HFFc6 (cell line): ENCODE measurements around the gene MARCHF3. TPM values are rescaled to one million over a fixed set of nuclear protein-coding genes. Genes with fewer than 3 reads are reported as not detected.

ENCODE experiments used
- DNase-seq: peaks from one replicate; pipeline ENCODE4 v3.0.0-alpha.2; 2018
- H3K27ac Mint-ChIP-seq: 2 replicates; pipeline ENCODE4 v1.8.0; 2020; ENCODE audit warnings: mild to moderate bottlenecking, mixed read lengths
- H3K27me3 Mint-ChIP-seq: 2 replicates; pipeline ENCODE4 v1.8.0; 2021; ENCODE audit warnings: mild to moderate bottlenecking, moderate library complexity, mixed read lengths; ENCODE audit not compliant: insufficient read depth
- H3K36me3 Mint-ChIP-seq: 2 replicates; pipeline ENCODE4 v1.8.0; 2021; ENCODE audit warnings: low read depth, mixed read lengths
- H3K4me1 Mint-ChIP-seq: 2 replicates; pipeline ENCODE4 v1.8.0; 2020; ENCODE audit warnings: low read depth, mixed read lengths
- H3K4me3 Mint-ChIP-seq: 2 replicates; pipeline ENCODE4 v1.8.0; 2020; ENCODE audit warnings: mild to moderate bottlenecking, moderate library complexity, mixed read lengths
- H3K9me3 Mint-ChIP-seq: 2 replicates; pipeline ENCODE4 v1.8.0; 2020; ENCODE audit warnings: mild to moderate bottlenecking, mixed read lengths
- total RNA-seq, 6 experiments: library from RNA; stranded (reverse); fragmentation: NEBNext Ultra II Directional; extraction: Animal tissue kit (Norgen Biotek cat#: 25700); gene quantifications; 2 replicates in 1 of 6; 3 replicates in 5 of 6; pipeline ENCODE4 v1.2.3, GENCODE V29; 2021
- TF ChIP-seq, protein P1 (sequence below): fragments of 200-600 bp; sonication (generic); IDR thresholded peaks from 2 replicates; pipeline ENCODE4 v1.5.0; 2021; ENCODE audit warnings: antibody characterized with exemption, mild to moderate bottlenecking

MARCHF3 gene
- total RNA-seq, 6 experiments from 2014 or later, result 12.3 to 17.8 (median 13.3) TPM

DNA sequence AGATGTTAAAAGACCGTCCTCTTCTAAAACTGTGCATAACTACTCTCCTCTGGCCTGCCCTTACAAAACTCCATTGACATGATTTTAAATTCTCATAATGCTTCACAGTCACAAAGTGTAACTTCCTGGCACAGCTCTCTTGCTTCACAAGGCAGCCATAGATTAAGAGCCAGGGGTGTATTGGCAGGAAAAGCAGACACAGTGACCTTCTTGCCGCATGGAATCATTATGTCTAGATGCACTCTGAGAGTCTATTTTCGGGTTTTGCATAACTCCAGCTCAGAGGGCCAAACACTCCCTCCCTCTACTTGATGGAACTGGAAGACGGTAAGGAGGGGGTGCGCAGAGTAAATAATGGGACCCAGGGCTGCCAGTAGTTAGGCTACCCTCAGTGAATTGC is 110.1 kb downstream of the MARCHF3 start:
- Mint-ChIP-seq H3K4me1 (peaks cover 25% of the 10 kb centered on the region), H3K4me3 (no peak overlapping the region), H3K27ac (no peak overlapping the region), H3K9me3 (no peaks in the 10 kb centered on the region), H3K36me3 (peaks cover 8% of the 10 kb centered on the region; the same call in 1 of the 2 replicates), H3K27me3 (peaks cover 1% of the 10 kb centered on the region)
- TF ChIP-seq, protein P1, sequence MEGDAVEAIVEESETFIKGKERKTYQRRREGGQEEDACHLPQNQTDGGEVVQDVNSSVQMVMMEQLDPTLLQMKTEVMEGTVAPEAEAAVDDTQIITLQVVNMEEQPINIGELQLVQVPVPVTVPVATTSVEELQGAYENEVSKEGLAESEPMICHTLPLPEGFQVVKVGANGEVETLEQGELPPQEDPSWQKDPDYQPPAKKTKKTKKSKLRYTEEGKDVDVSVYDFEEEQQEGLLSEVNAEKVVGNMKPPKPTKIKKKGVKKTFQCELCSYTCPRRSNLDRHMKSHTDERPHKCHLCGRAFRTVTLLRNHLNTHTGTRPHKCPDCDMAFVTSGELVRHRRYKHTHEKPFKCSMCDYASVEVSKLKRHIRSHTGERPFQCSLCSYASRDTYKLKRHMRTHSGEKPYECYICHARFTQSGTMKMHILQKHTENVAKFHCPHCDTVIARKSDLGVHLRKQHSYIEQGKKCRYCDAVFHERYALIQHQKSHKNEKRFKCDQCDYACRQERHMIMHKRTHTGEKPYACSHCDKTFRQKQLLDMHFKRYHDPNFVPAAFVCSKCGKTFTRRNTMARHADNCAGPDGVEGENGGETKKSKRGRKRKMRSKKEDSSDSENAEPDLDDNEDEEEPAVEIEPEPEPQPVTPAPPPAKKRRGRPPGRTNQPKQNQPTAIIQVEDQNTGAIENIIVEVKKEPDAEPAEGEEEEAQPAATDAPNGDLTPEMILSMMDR, result no peak
- DNase-seq, result no peak

DNA sequence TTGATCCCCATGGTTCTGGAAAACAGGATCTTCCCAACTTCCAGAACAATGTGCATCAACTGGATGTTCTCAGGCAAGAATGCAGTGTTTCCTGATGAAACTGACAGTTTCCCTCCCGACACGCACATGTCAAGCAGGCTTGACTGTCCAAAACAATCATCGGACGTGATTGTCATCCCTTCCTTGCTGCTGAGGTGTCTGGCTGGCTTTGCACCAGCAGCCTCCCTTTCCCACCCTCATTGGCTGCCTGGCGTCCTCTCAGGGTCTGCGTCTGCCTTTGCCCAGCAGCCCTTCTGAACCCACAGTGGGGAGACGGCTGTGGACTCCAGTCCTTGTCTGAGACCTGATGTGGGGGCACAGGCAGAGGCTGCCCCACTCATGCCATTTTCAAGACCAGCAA is 110.8 kb downstream of the MARCHF3 start:
- DNase-seq, result no peak
- Mint-ChIP-seq H3K9me3 (no peaks in the 10 kb centered on the region), H3K27me3 (peaks cover 1% of the 10 kb centered on the region), H3K36me3 (peaks cover 11% of the 10 kb centered on the region; the same call in 1 of the 2 replicates), H3K4me1 (peaks cover 25% of the 10 kb centered on the region), H3K27ac (no peak overlapping the region), H3K4me3 (no peak overlapping the region)
- TF ChIP-seq, protein P1, result no peak

DNA sequence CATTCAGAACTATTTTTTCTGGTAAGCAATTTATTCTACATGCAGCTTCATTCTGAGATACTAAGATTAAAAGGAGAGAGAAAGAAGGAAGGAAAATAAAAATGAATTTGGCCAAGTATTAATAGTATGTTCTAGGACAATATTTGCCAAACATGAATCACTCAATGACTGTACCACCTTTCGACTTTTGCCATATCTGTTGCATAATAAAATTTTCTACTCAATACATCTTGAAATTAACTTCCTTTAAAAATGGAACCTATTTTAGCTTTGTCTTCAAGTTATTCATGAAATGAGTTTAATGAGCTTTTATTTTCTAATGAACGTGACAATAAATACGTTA is 111.8 kb downstream of the MARCHF3 start:
- peaks cover 25% of the 10 kb centered on the region for H3K4me1 Mint-ChIP-seq
- no peaks in the 10 kb centered on the region; the same call in 1 of the 2 replicates for H3K27me3 Mint-ChIP-seq
- 0 out of 2 replicates have a peak overlapping the region, but pooled peaks have one; percentile 28 for H3K27ac Mint-ChIP-seq

DNA sequence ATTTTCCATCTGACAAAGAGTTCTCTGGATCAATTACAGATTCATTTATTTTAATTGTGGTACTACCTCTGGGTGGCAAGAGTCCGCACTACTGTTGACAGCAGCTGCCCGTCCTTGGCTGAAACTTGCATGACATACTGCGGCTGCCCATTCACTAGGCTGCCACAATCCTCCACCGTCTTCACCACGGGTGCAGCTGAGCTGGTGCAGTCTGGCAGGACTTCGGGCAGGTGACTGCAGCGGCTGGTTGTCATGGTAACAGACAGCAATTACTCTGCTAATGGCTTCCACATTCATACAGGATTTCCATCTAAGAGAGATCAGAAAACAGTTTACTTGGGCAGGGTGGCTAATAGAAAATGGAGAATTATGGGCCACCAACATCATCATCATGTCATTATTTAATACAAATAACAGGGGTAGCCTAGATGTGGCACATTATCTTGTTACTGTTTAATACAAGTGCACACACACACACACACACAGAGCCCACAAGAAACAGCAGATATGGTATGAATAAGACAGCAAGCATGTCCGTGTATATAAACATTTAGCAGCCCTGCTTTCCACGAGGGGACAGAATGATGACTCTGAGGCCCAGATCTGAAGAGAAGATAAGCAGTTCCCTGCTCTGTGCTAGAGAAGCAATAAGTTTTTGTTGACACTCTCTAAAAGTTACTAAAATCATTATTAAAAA is 112.3 kb downstream of the MARCHF3 start:
- no peaks in the 10 kb centered on the region for H3K9me3 Mint-ChIP-seq
- DNase-seq, result peak; percentile 69
- no peaks in the 10 kb centered on the region; the same call in 1 of the 2 replicates for H3K27me3 Mint-ChIP-seq
- H3K27ac Mint-ChIP-seq, result peak overlapping the region; percentile 28; the same call in 1 of the 2 replicates
- H3K4me1 Mint-ChIP-seq, result peaks cover 25% of the 10 kb centered on the region
- H3K4me3 Mint-ChIP-seq, result no peak overlapping the region
- peaks cover 16% of the 10 kb centered on the region for H3K36me3 Mint-ChIP-seq
- TF ChIP-seq, protein P1, result no peak

More for the DNA sequence above, 111.8 kb downstream of the MARCHF3 start:
- DNase-seq, result no peak
- Mint-ChIP-seq H3K36me3 (peaks cover 16% of the 10 kb centered on the region; the same call in 1 of the 2 replicates), H3K9me3 (no peaks in the 10 kb centered on the region), H3K4me3 (no peak overlapping the region)
- TF ChIP-seq, protein P1, result no peak

DNA sequence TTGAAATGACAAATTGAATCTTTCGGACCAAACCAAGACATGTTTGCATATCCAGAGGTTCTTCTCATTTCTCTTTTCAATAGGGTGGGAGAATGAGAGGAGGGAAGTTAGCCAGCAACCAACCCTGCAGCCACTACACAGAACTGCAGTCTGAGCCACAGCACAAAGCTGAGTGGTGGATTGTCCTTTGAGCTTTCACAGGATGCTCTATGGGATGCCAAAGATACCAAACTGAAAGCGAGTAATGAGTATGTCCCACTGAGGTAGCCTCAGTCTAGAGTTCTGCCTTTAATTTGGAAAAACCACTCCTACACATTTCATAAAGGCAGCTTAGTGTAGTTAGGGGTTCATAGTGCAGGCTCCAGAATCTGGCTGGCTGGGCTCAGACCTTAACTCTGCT is 114.9 kb downstream of the MARCHF3 start:
- no peaks in the 10 kb centered on the region for H3K27me3 Mint-ChIP-seq
- H3K27ac Mint-ChIP-seq, result no peak overlapping the region
- H3K9me3 Mint-ChIP-seq, result peaks cover 5% of the 10 kb centered on the region; the same call in 1 of the 2 replicates
- peaks cover 35% of the 10 kb centered on the region for H3K4me1 Mint-ChIP-seq
- H3K4me3 Mint-ChIP-seq, result no peak overlapping the region
- TF ChIP-seq, protein P1, result no peak
- peaks cover 39% of the 10 kb centered on the region for H3K36me3 Mint-ChIP-seq
- DNase-seq, result no peak
